A549 treated with ZK216348 at 1 μM for 4 hours (cell line): ENCODE data around the gene CDX2. TPM values are rescaled to one million over a fixed set of nuclear protein-coding genes. Genes with fewer than 3 reads are reported as not detected.

Experiments
- total RNA-seq: library from RNA; stranded (reverse); fragments of 200-300 nt; extraction: Qiagen RNA extraction; gene quantifications from 5 replicates; pipeline ENCODE4 v1.2.3, GENCODE V29; 2022; ENCODE audit warnings: low read depth

Gene CDX2
- total RNA-seq: 0.56 to 1.3 TPM (median 0.95 TPM) in 5 replicates

DNA sequence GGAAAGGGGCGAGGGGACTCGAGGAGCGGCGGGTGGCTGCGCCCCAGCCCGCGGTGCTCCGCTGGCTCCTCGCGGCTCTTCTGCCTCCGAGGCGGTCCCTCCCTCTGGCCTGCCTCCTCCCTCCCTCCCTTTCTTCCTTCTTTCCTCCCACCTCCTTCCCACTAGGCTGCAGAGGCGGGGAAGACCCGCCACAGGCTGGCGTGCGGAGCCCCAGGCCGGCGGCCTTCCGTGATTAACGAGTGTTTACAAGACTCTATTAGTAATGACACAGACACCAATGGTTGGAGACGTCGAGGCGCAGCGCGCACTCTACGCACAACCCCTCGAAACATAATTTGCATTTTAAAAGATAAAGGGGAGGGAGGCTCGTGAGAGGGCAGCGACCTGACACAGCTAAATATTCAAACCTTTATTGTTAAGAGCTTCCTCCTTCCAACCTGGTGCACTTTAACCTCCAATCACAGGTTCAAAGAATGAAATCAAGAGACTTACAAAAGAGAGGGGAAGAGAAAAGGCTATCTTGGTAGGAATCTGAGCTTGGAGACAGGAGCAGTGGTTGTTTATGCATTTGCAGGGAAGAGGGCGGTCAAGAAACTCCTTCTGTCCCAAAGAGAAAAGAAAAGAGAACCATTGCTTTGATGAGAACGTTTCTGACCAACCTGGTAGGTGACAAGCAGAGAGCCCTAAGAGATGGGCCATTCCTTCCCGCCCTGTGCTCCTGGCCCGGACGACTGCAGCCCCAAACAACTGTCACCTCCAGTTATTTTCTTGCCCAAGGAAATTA lies at the start of gene CDX2:
CDX2 (minus strand) TSS at position 234 of the 784 bp plus-strand sequence. CDS start 309 bp downstream, outside the sequence.

GRCh38 chr13:27988520-27988919 lies 19.4 kb upstream of the CDX2 start, which contains the start of gene URAD:
TSS of gene URAD (minus strand) at chr13:27988693. CDS start at chr13:27988637, 56 bp downstream.

DNA sequence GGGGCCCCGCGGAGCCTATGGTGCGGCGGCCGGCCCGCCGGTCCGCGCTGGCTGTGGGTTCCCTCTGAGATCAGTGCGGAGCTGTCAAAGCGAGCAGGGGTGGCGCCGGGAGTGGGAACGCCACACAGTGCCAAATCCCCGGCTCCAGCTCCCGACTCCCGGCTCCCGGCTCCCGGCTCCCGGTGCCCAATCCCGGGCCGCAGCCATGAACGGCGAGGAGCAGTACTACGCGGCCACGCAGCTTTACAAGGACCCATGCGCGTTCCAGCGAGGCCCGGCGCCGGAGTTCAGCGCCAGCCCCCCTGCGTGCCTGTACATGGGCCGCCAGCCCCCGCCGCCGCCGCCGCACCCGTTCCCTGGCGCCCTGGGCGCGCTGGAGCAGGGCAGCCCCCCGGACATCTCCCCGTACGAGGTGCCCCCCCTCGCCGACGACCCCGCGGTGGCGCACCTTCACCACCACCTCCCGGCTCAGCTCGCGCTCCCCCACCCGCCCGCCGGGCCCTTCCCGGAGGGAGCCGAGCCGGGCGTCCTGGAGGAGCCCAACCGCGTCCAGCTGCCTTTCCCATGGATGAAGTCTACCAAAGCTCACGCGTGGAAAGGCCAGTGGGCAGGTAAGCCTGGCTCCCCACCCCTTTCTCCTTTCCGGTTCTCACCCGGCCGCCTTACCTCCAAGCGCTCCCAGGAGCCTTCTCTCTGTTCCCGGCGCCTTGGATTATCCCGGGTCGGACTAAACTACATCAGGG lies 49.0 kb downstream of the CDX2 start, which contains the start of gene PDX1:
PDX1 (plus strand) TSS at position 67 of the 743 bp plus-strand sequence; CDS start at position 206, 139 bp downstream.

Other genes with a start within 250 kb of the CDX2 start
- not detected in 5 replicates for gene GSX1, start 176.8 kb downstream of the CDX2 start, total RNA-seq
- gene PDX1, start 49.3 kb downstream of the CDX2 start, total RNA-seq: 0.05 to 0.09 TPM in 2 of 5 replicates, not detected in the others
- gene URAD, start 19.4 kb upstream of the CDX2 start, total RNA-seq: not detected in 5 replicates
- not detected in 5 replicates for gene FLT3, start 131.3 kb upstream of the CDX2 start, total RNA-seq
- 5.0 to 8.9 TPM (median 7.6 TPM) in 5 replicates for gene PAN3, start 169.2 kb upstream of the CDX2 start, total RNA-seq